Loucy (cell line): ENCODE measurements around the gene LRRC41.

Source experiments
- CTCF ChIP-seq: fragments of 200-600 bp; sonication (generic); conservative IDR thresholded peaks from 2 replicates; pipeline ENCODE4 v1.5.1; 2014; ENCODE audit warnings: mild to moderate bottlenecking, antibody characterized with exemption, low read length
- EZH2phosphoT487 ChIP-seq: fragments of 200-600 bp; IDR thresholded peaks from 2 replicates; pipeline ENCODE4 v1.6.1; 2018; ENCODE audit warnings: antibody characterized with exemption, mild to moderate bottlenecking, moderate library complexity, borderline replicate concordance

GRCh38 chr1:46277658-46278373 is 25.6 kb downstream of the LRRC41 start:
- no peak for TF ChIP-seq CTCF
- TF ChIP-seq EZH2phosphoT487, result no peak
